Kidney epithelial cell (primary cell): ENCODE results near the gene FBXW7. TPM values are rescaled to one million over a fixed set of nuclear protein-coding genes. Genes with fewer than 3 reads are reported as not detected.
A peak's percentile ranks its signal among the peaks of the same experiment; 100 is the strongest.

ENCODE experiments used
- DNase-seq: peaks from one replicate; pipeline ENCODE4 v3.0.0-alpha.2; 2010; ENCODE audit warnings: low read depth
- H3K27me3 ChIP-seq: 2 replicates; pipeline ENCODE4 v1.6.0; 2011; ENCODE audit warnings: low read length; ENCODE audit not compliant: control insufficient read depth, insufficient read depth
- H3K36me3 ChIP-seq: 2 replicates; pipeline ENCODE4 v1.5.1; 2011; ENCODE audit warnings: low read length; ENCODE audit not compliant: control insufficient read depth, insufficient read depth
- H3K4me3 ChIP-seq: 2 replicates; pipeline ENCODE4 v1.5.1; 2011; ENCODE audit warnings: low read depth, mild to moderate bottlenecking, control low read depth, low read length
- total RNA-seq: library from RNA; depleted of rRNA; stranded (reverse); fragments of >200 nt; gene quantifications from 2 replicates; pipeline ENCODE4 v1.2.3, GENCODE V29; 2015
- TF ChIP-seq, protein P1 (sequence below): IDR thresholded peaks from 2 replicates; pipeline ENCODE4 v1.5.1; 2011; ENCODE audit warnings: mild to moderate bottlenecking, moderate library complexity, low read length, control low read depth, inconsistent platforms; ENCODE audit not compliant: insufficient read depth, poor library complexity, severe bottlenecking

Gene FBXW7, protein sequence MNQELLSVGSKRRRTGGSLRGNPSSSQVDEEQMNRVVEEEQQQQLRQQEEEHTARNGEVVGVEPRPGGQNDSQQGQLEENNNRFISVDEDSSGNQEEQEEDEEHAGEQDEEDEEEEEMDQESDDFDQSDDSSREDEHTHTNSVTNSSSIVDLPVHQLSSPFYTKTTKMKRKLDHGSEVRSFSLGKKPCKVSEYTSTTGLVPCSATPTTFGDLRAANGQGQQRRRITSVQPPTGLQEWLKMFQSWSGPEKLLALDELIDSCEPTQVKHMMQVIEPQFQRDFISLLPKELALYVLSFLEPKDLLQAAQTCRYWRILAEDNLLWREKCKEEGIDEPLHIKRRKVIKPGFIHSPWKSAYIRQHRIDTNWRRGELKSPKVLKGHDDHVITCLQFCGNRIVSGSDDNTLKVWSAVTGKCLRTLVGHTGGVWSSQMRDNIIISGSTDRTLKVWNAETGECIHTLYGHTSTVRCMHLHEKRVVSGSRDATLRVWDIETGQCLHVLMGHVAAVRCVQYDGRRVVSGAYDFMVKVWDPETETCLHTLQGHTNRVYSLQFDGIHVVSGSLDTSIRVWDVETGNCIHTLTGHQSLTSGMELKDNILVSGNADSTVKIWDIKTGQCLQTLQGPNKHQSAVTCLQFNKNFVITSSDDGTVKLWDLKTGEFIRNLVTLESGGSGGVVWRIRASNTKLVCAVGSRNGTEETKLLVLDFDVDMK
- total RNA-seq, result 21.8 and 29.8 TPM in 2 replicates

DNA sequence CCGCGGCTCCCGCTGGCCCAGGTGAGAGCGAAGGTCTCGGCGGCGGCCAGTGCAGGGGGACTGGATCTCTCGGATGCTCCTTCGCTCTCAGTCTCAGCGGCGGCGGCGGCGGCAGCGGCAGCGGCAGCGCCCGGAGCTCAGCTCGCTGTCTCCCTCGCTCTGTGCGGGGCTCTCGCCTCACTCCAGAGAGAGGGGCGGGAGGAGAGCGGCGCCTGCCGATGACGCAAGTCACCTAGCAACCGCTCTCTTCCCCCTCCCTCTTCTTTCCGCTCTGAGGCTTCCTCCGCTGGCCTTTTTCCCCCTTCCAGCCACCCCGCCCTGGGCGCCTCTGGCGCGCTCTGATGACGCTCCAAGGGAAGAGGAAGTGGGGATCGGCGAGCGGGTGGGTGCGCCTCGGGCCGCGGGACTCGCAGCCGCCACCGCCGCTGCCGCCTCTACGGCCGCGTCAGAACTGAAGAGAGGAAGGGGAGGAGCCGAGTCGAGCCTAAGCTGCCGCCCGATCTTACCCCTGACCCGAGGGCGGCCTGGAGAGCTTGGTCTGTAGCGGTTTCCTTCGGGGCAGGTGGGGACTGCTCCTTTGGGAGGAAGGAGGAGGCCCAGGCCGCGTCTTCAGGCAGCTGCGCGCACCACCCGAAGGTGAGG, at the start of gene FBXW7:
FBXW7 (minus strand) TSS at position 190 of the 642 bp plus-strand sequence. CDS start 124,289 bp downstream, outside the sequence.
- H3K27me3 ChIP-seq, result no peaks in the 10 kb centered on the region
- H3K4me3 ChIP-seq, result peak within 1 kb of the TSS; percentile 72
- DNase-seq, result peak; percentile 89
- no peaks in the 10 kb centered on the region for H3K36me3 ChIP-seq
- TF ChIP-seq, protein P1, sequence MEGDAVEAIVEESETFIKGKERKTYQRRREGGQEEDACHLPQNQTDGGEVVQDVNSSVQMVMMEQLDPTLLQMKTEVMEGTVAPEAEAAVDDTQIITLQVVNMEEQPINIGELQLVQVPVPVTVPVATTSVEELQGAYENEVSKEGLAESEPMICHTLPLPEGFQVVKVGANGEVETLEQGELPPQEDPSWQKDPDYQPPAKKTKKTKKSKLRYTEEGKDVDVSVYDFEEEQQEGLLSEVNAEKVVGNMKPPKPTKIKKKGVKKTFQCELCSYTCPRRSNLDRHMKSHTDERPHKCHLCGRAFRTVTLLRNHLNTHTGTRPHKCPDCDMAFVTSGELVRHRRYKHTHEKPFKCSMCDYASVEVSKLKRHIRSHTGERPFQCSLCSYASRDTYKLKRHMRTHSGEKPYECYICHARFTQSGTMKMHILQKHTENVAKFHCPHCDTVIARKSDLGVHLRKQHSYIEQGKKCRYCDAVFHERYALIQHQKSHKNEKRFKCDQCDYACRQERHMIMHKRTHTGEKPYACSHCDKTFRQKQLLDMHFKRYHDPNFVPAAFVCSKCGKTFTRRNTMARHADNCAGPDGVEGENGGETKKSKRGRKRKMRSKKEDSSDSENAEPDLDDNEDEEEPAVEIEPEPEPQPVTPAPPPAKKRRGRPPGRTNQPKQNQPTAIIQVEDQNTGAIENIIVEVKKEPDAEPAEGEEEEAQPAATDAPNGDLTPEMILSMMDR, result no peak

DNA sequence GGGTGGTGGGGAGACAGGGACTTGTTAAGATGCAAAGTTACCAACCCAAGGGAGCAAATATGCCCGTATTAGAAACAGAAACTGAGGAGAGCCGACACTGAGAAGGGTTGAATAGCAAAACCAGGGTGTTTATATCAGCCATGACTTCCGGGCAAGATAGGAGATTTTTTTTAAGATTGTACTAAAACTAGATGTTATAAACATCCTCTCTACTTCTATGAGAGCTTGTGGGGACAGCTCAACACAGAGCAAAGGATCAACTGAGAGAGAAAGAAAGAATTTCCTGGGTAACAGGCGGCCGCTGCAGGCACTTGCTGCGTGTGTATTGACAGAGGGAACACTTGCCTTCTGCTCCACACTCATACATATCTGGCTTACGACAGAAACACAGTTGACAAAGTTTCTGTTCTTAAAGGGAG, 49.1 kb upstream of the FBXW7 start:
- Histone ChIP-seq H3K36me3 (no peaks in the 10 kb centered on the region), H3K4me3 (no peak overlapping the region)

DNA sequence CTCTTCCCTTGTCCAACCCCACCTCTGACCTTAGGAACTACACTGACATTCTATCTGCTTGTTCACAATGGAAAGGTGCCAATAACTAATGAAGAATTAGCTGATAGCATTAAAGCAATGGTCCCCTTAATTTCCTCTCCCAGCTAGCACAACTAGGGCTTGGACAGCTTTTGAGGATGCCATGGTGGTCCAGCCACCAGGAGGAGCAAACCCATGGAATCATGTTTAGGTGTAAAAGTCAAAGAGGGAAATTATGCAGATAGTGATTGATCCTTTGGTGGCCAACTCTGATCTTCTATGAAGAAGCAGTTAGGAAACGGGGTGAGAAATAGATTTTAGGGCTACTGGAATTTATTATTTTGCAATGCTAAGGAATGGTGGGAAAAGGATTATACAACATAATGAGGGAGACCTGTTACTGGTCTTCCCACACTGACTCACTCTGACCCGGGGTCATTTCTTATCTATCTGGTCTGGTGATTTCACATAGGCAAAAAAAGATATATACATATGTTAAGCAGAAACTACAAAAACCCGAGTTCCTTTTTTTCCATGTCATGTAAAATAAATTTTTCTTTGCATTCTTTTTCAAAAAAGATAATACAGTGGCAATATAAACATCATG, 45.8 kb upstream of the FBXW7 start:
- Histone ChIP-seq H3K4me3 (no peak overlapping the region), H3K36me3 (no peaks in the 10 kb centered on the region), H3K27me3 (no peaks in the 10 kb centered on the region)
- TF ChIP-seq, protein P1, result no peak
- no peak for DNase-seq

More for the DNA sequence above, 49.1 kb upstream of the FBXW7 start:
- DNase-seq, result no peak
- TF ChIP-seq, protein P1, result no peak
- no peaks in the 10 kb centered on the region for H3K27me3 ChIP-seq

DNA sequence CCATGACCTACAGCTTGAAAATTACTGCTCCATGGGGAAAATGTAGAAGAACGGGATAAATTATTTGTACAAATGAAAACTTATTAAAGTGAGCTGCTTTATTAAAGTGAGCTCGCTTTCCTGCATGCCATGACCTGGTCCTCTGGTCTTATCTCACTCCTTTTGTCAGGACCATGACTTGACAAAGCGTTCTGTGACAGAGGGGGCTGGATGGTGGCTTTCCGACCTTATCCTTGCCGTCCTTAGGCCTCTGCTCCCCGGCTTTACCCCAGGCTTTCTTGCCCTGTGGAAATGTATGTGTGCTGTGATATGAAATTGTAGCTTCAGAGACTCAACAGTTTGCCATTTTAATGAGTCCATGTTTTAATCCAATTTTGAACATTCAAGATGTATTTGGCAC, 44.0 kb upstream of the FBXW7 start:
- DNase-seq, result no peak
- Histone ChIP-seq H3K27me3 (no peaks in the 10 kb centered on the region), H3K4me3 (no peak overlapping the region), H3K36me3 (no peaks in the 10 kb centered on the region)
- TF ChIP-seq, protein P1, result no peak

DNA sequence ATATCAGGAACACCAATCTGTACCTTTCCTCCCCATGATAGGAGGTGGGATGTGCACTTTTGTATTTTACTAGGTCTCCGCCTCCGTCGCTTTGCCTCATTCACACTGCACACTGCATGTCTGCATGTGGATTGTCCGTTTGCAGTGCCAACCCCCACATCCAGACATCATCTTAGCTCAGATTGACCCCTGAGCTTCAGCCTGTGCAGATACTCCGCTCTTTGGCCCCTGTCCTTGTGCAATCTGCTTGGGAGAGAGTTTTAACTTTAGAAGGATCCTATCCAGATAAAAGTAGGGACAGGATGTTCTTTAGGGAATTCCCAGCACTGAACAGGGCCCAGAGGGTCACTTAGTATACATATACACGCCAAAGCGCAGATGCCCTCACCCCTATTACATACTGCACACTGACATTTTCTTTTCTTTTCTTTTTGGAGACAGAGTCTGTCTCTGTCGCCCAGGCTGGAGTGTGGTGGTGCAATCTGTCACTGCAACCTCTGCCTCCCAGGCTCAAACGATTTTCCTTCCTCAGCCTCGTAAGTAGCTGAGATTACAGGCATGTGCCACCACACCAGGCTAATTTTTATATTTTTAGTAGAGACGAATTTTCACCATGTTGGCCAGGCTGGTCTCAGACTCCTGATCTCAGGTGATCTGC, 43.3 kb upstream of the FBXW7 start:
- TF ChIP-seq, protein P1, result no peak

More for the DNA sequence above, 43.3 kb upstream of the FBXW7 start:
- DNase-seq, result no peak
- Histone ChIP-seq H3K27me3 (no peaks in the 10 kb centered on the region), H3K4me3 (no peak overlapping the region), H3K36me3 (no peaks in the 10 kb centered on the region)
